ENCODE measurements around the gene AUTS2.

The AUTS2 gene

DNA sequence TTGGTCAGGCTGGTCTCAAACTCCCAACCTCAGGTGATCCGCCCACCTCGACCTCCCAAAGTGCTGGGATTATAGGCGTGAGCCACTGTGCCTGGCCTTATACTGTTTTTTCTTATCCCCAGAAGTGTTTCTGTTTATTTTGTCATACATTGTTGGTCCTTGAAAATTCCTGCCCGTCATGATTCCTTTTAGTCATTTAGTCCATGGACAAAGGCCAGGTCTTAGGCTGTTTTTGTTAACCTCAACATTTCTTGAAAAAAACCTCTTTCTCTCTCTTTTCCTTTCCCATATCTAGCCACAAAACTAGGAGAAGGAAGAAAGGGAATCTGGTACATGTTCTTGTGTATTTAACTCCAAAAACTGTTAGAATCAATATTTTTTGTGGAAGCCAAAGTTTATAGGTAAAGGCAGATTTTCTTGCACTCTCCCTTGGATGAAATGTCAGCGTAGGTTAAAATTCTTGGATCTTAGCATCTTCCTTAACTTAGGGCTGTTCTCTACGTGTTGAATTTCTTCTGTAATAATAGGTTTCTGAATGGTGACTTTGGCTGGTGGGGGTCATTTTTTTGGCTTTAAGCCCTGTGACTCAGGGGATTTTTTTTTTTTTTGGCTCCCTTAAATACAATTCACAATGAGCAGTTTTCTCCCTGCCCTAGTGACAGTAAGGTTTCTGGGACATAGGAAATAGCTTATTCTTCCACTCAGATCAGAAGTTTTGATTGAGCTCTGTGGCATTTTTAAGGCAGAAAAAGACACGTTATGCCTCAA, 500.8 kb downstream of the AUTS2 start:
- peak; percentile 32 for DNase-seq (ENCODE audit: low read depth)
- TF ChIP-seq, protein P1, sequence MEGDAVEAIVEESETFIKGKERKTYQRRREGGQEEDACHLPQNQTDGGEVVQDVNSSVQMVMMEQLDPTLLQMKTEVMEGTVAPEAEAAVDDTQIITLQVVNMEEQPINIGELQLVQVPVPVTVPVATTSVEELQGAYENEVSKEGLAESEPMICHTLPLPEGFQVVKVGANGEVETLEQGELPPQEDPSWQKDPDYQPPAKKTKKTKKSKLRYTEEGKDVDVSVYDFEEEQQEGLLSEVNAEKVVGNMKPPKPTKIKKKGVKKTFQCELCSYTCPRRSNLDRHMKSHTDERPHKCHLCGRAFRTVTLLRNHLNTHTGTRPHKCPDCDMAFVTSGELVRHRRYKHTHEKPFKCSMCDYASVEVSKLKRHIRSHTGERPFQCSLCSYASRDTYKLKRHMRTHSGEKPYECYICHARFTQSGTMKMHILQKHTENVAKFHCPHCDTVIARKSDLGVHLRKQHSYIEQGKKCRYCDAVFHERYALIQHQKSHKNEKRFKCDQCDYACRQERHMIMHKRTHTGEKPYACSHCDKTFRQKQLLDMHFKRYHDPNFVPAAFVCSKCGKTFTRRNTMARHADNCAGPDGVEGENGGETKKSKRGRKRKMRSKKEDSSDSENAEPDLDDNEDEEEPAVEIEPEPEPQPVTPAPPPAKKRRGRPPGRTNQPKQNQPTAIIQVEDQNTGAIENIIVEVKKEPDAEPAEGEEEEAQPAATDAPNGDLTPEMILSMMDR (IDR thresholded peaks at IDR 0.05; ENCODE audit: low read depth, low read length, missing control alignments): no peak
- in situ Hi-C loops (cut with HindIII; ENCODE audit: low sequenced_read_pairs): no loop called here
- H3K4me3 ChIP-seq (ENCODE audit: low read depth, low read length): no peak overlapping the region

GRCh38 chr7:70104243-70104642, 506.0 kb downstream of the AUTS2 start:
- H3K4me3 ChIP-seq (ENCODE audit: low read depth, low read length): no peak overlapping the region
- TF ChIP-seq, protein P1 (IDR thresholded peaks at IDR 0.05; ENCODE audit: low read depth, low read length, missing control alignments): no peak
- in situ Hi-C loops (cut with HindIII; ENCODE audit: low sequenced_read_pairs): no loop called here
- no peak for DNase-seq (ENCODE audit: low read depth)

GRCh38 chr7:70113078-70113477, 514.8 kb downstream of the AUTS2 start:
- in situ Hi-C loops (cut with HindIII; ENCODE audit: low sequenced_read_pairs): no loop called here
- no peak for DNase-seq (ENCODE audit: low read depth)
- H3K4me3 ChIP-seq (ENCODE audit: low read depth, low read length): no peak overlapping the region
- TF ChIP-seq, protein P1 (IDR thresholded peaks at IDR 0.05; ENCODE audit: low read depth, low read length, missing control alignments): no peak

- in situ Hi-C loops (cut with HindIII; ENCODE audit: low sequenced_read_pairs): no loop called here
- DNase-seq (ENCODE audit: low read depth): no peak
- no peak overlapping the region for H3K4me3 ChIP-seq (ENCODE audit: low read depth, low read length)
- TF ChIP-seq, protein P1 (IDR thresholded peaks at IDR 0.05; ENCODE audit: low read depth, low read length, missing control alignments): no peak
These were observed 515.3 kb downstream of the AUTS2 start for GRCh38 chr7:70113536-70113935.

- in situ Hi-C loops (cut with HindIII; ENCODE audit: low sequenced_read_pairs): no loop called here
- DNase-seq (ENCODE audit: low read depth): no peak
- H3K4me3 ChIP-seq (ENCODE audit: low read depth, low read length): no peak overlapping the region
- TF ChIP-seq, protein P1 (IDR thresholded peaks at IDR 0.05; ENCODE audit: low read depth, low read length, missing control alignments): no peak
These were observed 516.5 kb downstream of the AUTS2 start for GRCh38 chr7:70114806-70115205.

GRCh38 chr7:70116244-70116643, 518.0 kb downstream of the AUTS2 start:
- H3K4me3 ChIP-seq (ENCODE audit: low read depth, low read length): no peak overlapping the region
- no peak for DNase-seq (ENCODE audit: low read depth)
- in situ Hi-C loops (cut with HindIII; ENCODE audit: low sequenced_read_pairs): no loop called here
- TF ChIP-seq, protein P1 (IDR thresholded peaks at IDR 0.05; ENCODE audit: low read depth, low read length, missing control alignments): no peak
